ENCODE measurements around the gene IGFLR1. TPM values are rescaled to one million over a fixed set of nuclear protein-coding genes. Genes with fewer than 3 reads are reported as not detected.

IGFLR1 gene
- total RNA-seq, 1 donor from 2014 or later, result 17.1 TPM

DNA sequence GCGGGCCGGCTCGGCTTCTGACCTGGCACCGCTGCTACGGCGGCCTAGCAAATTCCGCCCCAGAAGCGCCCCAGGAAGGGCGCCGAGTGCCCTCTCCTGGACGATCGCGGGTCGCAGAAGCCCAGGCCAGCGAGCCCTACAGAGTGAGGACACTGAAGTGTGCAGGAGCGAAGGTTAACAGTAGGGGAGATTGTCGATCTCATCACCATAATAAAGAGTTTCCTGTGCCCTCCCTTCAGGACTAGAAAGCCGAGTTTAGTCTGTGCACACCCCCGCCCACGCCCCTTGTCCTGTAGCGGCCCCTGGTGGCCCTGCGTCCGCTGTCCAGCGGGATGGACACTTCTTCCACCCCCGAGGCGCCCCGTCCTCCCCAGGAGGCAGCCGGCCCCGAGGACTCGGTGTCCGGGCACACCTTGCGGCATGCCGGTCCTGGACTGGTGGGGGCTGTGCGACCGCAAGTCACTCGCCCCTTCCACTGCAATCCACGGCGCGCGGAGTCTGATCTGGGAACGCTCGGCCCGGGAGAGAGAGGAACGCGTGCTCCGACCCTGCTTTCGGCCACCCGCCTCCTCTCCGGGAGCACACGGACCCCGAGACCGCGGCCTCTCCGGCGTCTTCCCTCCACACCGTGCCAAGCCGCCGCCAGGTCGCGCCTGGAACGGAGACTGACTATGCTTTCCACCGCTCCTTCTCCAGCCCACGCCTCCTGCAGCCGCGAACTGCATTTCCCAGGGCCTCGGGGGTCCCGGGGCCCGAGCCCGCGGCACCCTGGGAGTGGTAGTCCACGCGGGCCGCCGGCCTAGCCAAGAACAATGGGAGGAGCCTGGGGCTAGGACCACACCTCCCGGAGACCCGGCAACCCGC lies 25.2 kb downstream of the IGFLR1 start:
- Histone ChIP-seq H3K9me3 (no peaks in the 10 kb centered on the region), H3K4me1 (peaks cover 26% of the 10 kb centered on the region), H3K36me3 (peaks cover 18% of the 10 kb centered on the region), H3K27me3 (ENCODE audit: low read depth) (no peaks in the 10 kb centered on the region), H3K27ac (peak overlapping the region; percentile 84), H3K4me3 (peak overlapping the region; percentile 87)
- peak; percentile 95 to 96 for ATAC-seq
- intact Hi-C loops (cut with DNase I), result no loop called here
- peak; percentile 98 for DNase-seq
- TF ChIP-seq, protein P1, sequence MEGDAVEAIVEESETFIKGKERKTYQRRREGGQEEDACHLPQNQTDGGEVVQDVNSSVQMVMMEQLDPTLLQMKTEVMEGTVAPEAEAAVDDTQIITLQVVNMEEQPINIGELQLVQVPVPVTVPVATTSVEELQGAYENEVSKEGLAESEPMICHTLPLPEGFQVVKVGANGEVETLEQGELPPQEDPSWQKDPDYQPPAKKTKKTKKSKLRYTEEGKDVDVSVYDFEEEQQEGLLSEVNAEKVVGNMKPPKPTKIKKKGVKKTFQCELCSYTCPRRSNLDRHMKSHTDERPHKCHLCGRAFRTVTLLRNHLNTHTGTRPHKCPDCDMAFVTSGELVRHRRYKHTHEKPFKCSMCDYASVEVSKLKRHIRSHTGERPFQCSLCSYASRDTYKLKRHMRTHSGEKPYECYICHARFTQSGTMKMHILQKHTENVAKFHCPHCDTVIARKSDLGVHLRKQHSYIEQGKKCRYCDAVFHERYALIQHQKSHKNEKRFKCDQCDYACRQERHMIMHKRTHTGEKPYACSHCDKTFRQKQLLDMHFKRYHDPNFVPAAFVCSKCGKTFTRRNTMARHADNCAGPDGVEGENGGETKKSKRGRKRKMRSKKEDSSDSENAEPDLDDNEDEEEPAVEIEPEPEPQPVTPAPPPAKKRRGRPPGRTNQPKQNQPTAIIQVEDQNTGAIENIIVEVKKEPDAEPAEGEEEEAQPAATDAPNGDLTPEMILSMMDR (IDR thresholded peaks at IDR 0.05), result peak; percentile 95

DNA sequence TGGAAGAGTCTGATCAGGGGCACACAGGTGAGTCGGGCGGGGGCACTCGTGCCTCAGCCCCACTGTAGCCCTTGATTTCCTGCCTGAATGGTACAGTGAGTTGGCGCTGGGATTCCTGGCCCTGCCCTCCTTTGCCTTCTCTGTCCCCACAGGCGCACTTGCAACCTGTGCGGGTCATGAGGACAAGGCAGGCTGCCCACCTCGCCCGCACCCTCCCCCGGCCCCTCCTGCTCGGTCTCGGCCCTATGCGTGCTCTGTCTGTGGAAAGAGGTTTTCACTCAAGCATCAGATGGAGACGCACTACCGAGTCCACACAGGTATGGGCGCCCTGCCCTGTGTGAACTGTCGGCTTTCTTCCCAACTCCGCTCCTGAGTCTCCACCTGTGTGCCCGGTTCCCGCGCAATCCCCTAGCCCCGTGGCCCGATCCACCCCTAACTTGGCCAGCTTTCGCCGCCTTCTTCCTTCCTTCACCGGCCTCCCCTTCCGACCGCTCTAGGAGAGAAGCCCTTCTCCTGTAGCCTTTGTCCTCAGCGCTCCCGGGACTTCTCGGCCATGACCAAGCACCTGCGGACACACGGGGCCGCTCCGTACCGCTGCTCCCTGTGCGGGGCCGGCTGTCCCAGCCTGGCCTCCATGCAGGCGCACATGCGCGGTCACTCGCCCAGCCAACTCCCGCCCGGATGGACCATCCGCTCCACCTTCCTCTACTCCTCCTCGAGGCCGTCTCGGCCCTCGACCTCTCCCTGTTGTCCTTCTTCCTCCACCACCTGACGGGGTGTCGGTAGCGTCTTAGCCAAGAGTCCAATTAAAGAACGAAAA lies 26.1 kb downstream of the IGFLR1 start:
- DNase-seq, result peak; percentile 77
- peaks cover 26% of the 10 kb centered on the region for H3K4me1 ChIP-seq
- no peaks in the 10 kb centered on the region for H3K27me3 ChIP-seq (ENCODE audit: low read depth)
- intact Hi-C loops (cut with DNase I), result no loop called here
- H3K36me3 ChIP-seq, result peaks cover 10% of the 10 kb centered on the region
- no peaks in the 10 kb centered on the region for H3K9me3 ChIP-seq
- ATAC-seq, result peak; percentile 33 to 61
- peak overlapping the region; percentile 84 for H3K27ac ChIP-seq
- TF ChIP-seq, protein P1 (IDR thresholded peaks at IDR 0.05), result no peak
- peak overlapping the region; percentile 87 for H3K4me3 ChIP-seq

DNA sequence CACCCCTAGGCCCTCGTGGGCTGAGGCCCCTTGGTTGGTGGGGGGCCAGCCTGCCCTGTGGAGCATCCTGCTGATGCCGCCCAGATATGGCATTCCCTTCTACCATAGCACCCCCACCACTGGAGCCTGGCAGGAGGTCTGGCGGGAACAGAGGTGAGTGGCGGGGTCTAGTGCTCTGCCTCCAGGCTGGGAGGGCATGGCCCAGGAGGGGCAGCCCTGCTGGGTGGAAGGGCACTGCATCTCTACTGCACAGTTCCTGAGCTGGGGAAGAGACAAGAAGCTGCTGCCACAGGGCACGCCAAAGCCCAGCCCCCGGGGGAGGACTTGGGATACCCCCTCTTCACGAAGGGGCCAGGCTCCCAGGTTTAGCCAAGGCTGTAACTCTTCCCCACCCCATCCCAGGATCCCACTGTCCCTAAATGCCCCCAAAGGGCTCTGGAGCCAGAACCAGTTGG lies 26.9 kb downstream of the IGFLR1 start:
- ATAC-seq, result no peak
- H3K27ac ChIP-seq, result peak overlapping the region; percentile 84
- intact Hi-C loops (cut with DNase I), result no loop called here

DNA sequence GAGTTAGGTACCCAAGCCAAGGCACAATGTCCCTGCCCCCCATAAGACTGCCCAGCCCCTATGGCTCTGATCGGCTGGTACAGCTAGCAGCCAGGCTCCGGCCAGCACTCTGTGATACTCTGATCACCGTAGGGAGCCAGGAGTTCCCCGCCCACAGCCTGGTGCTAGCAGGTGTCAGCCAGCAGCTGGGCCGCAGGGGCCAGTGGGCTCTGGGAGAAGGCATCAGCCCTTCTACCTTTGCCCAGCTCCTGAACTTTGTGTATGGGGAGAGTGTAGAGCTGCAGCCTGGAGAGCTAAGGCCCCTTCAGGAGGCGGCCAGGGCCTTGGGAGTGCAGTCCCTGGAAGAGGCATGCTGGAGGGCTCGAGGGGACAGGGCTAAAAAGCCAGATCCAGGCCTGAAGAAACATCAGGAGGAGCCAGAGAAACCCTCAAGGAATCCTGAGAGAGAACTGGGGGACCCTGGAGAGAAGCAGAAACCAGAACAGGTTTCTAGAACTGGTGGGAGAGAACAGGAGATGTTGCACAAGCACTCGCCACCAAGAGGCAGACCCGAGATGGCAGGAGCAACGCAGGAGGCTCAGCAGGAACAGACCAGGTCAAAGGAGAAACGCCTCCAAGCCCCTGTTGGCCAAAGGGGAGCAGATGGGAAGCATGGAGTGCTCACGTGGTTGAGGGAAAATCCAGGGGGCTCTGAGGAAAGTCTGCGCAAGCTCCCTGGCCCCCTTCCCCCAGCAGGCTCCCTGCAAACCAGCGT lies 27.5 kb downstream of the IGFLR1 start:
- peaks cover 25% of the 10 kb centered on the region for H3K4me1 ChIP-seq
- H3K27me3 ChIP-seq (ENCODE audit: low read depth), result no peaks in the 10 kb centered on the region
- intact Hi-C loops (cut with DNase I), result no loop called here
- DNase-seq (no peak), ATAC-seq (no peak)
- peaks cover 2% of the 10 kb centered on the region for H3K36me3 ChIP-seq
- H3K27ac ChIP-seq, result peak overlapping the region; percentile 28
- TF ChIP-seq, protein P1 (IDR thresholded peaks at IDR 0.05), result no peak
- no peak overlapping the region for H3K4me3 ChIP-seq
- H3K9me3 ChIP-seq, result no peaks in the 10 kb centered on the region

More for the DNA sequence above, 26.9 kb downstream of the IGFLR1 start:
- Histone ChIP-seq H3K4me3 (peak overlapping the region; percentile 87), H3K9me3 (no peaks in the 10 kb centered on the region), H3K36me3 (peaks cover 8% of the 10 kb centered on the region), H3K27me3 (ENCODE audit: low read depth) (no peaks in the 10 kb centered on the region), H3K4me1 (peaks cover 26% of the 10 kb centered on the region)
- TF ChIP-seq, protein P1 (IDR thresholded peaks at IDR 0.05), result no peak
- DNase-seq, result no peak

DNA sequence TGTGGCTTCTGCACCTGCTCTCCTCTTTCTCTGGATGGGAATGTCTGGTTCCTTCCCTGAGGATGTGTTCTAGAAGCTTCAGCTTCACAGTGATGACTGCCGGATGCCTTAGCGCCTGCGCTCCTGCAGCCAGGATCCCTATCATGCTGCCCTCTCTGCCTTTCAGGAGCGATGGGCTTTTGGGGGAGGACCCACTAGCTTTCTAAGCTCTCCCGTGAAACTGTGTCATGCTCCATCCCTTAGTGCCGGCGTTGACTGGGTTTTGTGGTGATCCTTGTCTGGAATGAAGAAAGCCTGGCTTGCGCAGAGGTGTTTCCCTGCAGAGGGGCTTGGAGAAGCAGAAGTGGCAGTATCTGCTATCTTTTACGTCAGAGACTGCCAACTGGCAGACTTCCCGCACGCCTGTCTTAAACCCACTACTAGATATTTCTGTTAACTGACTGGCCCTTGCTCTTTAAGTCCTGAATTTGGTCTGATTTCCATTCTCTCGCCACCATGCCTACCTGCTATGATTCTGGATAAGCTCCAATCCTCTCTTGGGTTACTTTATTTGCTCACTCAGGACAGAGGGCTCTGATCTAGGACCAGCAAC lies 28.3 kb downstream of the IGFLR1 start:
- intact Hi-C loops (cut with DNase I), result no loop called here
- Histone ChIP-seq H3K27ac (no peak overlapping the region), H3K4me1 (peaks cover 17% of the 10 kb centered on the region), H3K4me3 (no peak overlapping the region), H3K27me3 (ENCODE audit: low read depth) (no peaks in the 10 kb centered on the region), H3K9me3 (no peaks in the 10 kb centered on the region), H3K36me3 (no peaks in the 10 kb centered on the region)
- TF ChIP-seq, protein P1 (IDR thresholded peaks at IDR 0.05), result no peak
- DNase-seq (no peak), ATAC-seq (no peak)
